ENCODE measurements around the gene SLC40A1.

GRCh38 chr2:189555232-189555631, 25.4 kb downstream of the SLC40A1 start:
- TF ChIP-seq CTCF (IDR thresholded peaks at IDR 0.05; ENCODE audit: insufficient read depth, low read depth, low read length) (no peak), EZH2 (IDR thresholded peaks at IDR 0.05; ENCODE audit: insufficient read depth, low read length) (no peak)

Measured in astrocyte (in vitro differentiated cells and primary cell).